GM21390 (cell line): ENCODE measurements around the gene SEC16B.
"Not testable (repeated sequence)": the region's sequence is repeated elsewhere in the genome, so short reads cannot be mapped to it uniquely, and the experiment has no call there.

Experiments
- ATAC-seq: cut with Tn5 transposase; IDR thresholded peaks from one replicate; pipeline ENCODE4 v1.9.1; 2021; ENCODE audit not compliant: unreplicated experiment

SEC16B gene, protein sequence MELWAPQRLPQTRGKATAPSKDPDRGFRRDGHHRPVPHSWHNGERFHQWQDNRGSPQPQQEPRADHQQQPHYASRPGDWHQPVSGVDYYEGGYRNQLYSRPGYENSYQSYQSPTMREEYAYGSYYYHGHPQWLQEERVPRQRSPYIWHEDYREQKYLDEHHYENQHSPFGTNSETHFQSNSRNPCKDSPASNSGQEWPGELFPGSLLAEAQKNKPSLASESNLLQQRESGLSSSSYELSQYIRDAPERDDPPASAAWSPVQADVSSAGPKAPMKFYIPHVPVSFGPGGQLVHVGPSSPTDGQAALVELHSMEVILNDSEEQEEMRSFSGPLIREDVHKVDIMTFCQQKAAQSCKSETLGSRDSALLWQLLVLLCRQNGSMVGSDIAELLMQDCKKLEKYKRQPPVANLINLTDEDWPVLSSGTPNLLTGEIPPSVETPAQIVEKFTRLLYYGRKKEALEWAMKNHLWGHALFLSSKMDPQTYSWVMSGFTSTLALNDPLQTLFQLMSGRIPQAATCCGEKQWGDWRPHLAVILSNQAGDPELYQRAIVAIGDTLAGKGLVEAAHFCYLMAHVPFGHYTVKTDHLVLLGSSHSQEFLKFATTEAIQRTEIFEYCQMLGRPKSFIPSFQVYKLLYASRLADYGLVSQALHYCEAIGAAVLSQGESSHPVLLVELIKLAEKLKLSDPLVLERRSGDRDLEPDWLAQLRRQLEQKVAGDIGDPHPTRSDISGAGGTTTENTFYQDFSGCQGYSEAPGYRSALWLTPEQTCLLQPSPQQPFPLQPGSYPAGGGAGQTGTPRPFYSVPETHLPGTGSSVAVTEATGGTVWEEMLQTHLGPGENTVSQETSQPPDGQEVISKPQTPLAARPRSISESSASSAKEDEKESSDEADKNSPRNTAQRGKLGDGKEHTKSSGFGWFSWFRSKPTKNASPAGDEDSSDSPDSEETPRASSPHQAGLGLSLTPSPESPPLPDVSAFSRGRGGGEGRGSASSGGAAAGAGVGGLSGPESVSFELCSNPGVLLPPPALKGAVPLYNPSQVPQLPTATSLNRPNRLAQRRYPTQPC

DNA sequence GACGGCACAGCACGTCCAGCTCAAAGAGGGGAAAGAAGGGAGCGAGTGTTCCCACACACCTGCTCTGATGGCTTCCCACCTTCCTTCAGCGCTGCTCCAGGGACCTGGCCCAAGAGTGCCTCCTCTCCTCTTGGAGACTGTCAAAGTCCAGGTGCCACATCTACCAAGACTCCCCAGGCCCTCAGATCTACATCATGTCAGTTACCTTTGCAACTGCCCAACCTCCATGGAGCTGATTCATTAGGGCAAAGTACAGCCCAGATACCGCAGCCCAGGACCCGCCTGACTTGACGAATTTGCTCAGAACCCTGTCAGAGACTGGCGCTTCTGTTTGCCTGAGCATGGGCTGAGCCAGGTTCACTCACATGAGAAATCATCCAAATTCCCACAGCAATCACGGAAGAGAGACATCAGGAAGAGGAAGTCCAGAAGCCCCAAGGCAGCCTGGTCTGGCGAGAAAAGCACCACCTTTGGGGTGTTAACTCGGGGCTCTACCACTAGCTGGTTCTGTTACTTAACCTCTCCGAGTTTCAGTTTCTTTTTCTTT is at the start of gene SEC16B:
Gene SEC16B, minus strand, starts transcription at position 234 of the 547 bp plus-strand sequence. CDS start 2,077 bp downstream, outside the sequence.
- ATAC-seq = no peak

DNA sequence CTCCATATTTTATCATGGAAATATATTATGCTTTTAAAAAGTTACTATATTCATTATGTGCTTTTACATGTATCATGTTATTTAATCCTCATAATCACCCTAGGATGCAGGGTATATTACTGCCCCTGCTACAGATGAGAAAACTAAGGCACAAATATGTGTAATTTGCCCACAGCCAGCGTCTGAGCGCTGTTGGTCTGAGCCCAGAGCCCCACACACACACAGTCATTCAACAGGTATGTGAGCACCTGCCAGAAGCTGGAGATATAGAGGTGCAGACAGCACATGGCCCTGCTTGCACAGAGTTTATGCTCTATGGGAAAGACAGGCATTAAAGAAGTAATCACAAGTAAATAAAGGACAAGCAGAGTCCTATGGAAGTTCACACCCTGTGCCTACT is 49.8 kb upstream of the SEC16B start:
- no peak for ATAC-seq

DNA sequence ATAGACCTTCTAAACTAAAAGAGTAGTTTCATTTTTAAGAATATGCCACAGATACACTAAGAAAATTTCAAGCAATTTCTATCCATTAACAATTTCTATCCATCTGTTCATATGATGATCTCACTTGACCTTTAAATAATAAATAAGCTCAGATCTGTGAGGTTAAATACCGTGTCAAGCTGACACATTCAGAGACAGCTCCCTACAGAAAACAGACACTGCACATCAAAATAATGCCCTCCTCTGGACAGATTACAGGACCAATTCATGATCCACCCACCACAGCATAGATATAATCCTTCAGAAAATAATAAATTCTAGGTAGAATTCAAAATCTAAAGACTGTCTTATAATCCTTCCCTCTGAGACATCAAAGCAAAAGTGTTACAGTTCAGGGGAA is 49.4 kb upstream of the SEC16B start:
- ATAC-seq = no peak

DNA sequence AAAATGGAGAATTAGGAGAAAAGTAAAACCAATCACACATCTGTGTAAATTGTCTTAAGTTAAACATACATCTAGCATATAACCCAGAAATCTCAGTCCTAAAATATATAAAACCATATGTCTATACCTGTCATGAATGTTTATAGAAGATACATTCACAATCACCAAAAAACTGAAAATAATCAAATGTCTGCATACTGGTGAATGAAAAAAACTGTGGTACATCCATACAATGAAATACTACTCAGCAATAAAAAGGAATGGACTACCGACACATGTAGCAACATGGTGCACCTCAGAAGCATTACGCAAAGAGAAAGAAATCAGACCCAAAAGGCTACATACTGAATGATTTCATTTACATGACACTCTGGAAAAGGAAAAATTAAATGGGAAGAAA is 47.7 kb upstream of the SEC16B start:
- ATAC-seq = no peak

DNA sequence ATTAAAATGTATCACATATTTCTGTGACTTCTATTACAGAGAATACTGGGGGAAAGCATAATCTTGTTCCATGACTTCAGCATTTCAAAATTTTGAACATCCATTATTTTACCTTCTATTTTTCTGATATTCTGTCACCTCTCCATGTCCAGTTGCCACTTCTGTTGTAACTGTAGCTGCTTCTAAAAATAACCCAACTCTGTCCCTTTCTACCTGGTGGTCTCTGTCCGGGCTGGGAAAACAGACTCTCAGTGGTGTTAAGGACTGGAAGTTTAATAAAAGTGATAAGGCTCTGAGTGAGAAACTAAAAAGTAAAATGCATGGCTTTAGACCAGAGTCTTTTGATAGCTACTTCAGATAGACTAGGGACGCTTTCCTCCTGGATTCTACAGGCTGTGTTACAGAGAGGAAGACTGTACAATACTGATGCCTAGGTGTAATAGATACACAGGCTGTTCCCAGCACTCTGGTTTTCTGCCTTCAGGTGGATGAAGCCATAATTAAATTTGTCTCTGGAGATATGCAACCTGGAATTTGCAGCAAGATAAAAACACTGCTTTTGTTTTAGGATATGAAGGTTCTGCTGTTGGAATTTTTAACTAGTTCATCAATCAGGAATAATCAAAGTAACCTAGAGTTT is 42.1 kb upstream of the SEC16B start:
- ATAC-seq = no peak

DNA sequence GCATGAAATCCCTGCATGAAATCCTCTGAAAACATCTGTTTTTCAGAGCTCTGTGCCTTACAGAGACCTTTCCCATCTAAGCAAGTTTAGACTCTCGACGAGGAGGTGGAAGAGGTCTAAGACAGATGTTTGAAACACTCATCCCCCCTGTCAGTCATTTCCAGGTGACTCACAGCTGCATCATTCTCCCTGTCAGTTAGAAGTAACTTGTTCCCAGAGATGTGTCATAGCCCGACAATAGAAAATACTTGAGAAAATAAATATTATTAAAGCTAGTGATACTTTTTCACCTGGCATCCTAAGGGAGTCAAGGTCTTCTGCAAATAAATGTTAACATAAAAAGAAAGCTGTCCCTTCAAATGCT is 41.6 kb upstream of the SEC16B start:
- no peak for ATAC-seq

DNA sequence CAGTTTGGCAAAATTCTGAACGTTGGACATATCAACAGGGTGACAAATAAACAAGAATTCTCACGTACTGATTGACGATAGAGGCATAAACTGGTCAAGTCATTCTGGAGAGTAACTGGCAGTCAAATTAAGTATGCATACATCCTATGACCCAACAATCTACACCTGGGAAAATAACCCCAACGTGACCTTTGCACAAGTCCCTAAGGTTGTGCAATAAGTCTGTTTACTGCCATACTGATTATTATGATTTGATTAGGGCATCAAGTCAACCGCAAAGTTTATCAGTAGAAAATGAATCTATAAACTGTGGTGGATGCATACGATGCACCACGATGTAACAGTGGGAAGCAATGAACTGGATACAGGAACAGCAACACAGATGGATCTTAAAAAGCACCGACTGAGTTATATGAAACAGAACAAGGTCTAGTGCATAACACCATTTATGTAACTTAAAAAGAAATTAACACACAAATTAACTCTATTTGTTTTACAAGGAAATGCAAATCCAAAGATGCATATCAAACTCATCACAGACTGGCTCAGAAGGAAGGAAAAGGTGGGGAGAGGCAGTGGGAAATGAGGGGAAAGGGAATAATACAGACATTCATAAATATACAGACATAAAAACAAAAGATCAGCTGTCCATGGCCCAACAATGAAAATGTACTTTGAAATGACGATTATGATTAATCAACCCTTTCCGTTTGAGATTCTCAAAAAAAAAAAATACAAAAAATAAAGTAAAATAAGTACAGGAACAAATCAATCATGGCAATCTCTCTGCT is 41.0 kb upstream of the SEC16B start:
- ATAC-seq = no peak

DNA sequence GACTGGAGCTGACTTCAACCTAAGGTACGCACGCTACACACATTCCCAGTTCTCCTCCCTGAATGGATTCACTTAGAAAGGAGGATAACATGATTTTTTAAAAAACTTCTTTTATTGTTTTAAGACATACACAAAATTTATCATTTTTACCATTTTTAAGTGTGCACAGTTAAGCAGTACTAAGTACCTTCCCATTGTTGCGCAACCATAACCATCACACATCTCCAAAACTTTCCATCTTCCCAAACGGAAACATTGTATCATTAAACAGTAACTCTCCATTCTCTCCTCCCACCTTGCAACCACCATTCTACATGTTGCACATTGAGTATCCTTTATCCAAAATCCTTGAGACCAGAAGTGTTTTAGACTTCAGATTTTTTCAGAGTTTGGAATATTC is 36.2 kb upstream of the SEC16B start:
- no peak for ATAC-seq

DNA sequence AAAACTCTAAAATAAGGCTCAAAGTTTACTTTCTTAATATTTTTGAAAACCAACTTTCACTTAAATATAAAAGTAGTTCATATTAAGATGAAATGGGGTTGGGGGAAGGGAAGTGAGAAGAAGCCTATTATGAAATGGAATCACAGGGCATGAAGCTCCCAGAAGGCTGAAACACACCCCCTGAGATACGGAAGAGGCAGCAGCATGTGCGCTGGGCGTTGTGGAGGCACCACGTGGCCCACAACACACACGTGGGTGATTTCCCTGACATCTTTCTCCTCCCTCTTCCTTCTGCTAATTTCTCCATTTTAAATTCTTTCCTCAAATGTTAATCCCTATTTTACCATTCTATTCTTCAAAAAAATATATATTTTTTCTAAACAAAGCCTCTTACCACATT is 35.6 kb upstream of the SEC16B start:
- peak; percentile 56 for ATAC-seq

DNA sequence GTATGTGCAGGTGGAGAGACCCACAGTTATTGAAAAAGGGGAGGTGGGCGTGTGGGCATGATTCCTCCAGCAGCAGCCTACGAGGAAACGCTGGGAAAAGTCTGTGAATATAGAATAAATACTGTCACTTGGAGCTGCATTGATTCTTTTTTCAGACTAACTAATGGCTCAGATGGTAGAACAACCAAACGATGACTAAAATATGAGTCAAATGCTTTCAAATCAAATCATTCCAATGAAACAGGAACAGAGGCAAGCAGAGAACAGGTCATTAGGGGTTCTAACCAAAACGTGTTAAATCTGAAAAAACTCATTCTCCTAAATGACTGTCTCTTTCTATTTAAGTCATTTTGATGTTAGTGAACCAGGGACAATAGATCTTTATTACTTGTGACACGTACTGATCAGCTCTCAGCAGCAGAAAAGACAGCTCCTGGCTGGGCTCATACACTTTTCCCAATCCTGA is 35.1 kb upstream of the SEC16B start:
- peak; percentile 85 for ATAC-seq

DNA sequence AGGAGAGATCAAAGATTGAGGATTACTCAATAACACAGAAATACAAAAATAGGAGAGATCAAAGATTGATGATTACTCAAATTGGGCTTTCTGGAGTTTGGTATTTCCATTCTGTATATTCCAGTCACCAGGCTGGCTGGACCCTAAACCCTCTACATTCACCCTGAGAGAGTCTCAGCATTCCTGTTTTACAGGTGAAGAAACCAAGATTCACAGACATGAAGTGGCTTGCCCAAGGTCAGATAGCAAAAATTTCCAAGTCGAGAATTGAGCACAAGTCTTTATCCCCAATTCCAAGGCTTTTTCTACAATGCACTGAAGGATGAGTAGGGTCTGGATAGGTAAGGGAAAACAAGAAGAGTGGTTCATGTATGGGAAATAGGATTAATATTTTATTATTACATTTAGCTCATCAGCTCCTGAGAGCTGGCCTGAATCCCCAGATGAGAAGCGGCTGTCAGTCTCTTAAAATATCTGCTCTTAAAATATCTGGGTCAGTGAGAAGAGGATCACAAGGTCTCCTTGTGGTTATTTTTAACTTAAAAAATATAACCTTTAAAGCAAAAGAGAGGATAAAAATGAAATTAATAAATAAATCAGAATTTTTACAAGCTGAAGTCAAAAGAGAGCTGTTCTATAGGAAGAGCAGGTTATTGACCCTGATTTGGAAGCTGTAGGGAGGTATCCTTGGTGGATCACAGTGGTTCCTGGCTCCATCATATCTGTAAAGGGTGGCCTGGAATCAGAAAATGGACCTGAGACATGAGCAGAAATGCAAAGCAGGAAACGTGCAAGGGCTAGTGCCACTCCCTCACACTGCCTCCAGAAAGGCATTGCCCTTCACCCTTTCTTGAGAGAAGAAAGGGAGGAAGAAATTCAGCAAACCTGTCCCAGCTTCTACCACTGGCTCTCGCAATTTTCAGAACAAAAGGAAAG is 29.1 kb upstream of the SEC16B start:
- ATAC-seq = no peak

DNA sequence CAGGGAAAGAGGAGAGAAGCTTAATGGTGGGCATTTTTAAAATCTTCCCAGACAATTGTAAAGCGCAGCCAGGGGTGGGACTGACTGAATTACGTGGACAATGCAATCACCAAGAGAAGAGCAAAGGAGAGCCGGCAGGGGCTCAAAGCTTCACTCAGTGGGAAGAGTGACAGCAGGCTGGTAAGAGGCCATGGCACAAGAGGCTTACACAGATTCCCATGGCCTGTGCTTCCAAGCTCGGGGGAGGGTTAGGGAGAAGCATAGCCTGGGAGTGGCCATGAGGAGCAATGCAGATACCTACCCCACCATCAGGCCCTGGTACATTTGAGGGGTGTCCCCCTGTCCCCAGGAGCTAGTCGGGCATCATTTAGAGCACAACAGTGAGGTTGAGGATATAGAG is 27.1 kb upstream of the SEC16B start:
- no peak for ATAC-seq

DNA sequence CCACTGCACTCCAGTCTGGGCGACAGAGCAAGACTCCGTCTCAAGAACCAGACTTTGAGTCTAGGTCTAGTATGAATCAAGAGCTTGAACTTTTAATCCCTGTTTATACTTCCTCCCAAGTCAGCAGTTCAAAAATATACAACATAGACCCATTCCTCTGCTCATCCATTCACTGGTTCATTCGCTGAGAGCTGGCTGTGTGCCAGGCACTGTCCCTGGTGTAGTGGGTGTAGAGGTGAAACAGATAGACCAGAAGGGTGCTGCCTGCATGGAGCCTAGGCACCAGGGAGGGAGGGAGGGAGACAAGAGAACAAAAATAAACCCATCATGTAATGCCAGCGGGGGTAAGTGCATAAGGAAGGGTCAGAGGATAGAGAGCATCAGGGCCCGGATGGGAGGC is 25.5 kb upstream of the SEC16B start:
- ATAC-seq = no peak

DNA sequence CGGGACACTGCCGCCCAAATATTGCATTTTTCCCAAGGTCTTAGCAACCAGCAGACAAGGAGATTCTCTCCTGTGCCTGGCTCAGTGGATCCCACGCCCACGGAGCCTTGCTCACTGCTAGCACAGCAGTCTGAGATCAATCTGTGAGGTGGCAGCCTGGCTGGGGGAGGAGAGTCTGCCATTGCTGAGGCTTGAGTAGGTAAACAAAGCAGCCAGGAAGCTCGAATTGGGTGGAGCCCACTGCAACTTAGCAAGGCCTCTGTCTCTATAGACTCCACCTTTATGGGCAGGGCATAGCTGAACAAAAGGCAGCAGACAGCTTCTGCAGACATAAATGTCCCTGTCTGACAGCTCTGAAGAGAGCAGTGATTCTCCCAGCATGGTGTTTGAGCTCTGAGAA is 16.4 kb upstream of the SEC16B start:
- not testable (repeated sequence) for ATAC-seq

DNA sequence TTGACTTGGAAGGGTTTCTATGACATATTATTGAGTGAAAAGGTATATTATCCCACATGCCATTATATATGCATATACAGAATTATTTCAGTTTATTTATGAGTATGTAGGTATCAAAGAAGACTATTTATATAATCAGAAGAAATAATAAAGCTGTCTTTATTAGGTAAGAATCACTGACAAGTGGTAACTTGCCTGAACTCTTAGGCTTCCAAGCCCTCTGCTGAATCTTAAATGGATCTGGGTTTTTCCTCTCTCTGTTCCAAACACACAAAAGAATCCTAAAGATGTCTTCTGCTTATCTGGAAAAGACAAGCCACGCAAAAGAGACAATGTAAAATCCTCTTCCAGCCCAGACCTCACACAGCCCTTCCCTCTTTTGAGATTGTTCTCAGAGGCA is 14.9 kb upstream of the SEC16B start:
- ATAC-seq = no peak

DNA sequence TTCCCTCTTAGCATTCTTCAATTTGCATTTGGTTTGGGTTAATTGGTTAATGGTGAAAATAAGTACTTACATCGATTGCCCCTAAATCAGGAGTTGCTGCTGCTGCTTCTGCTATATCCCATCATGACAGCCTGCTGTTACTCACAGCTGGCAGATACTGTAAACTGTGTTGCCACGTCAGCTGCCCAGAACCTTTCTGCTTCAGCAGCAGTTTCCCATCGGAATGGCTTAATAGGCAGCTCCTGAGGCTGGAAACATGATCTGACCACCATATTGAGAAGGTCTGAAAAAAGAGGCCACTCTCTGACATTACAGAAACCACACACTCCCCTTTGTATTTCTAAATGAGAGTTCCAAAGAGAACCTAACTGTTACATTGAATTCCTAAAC is 14.3 kb upstream of the SEC16B start:
- no peak for ATAC-seq

DNA sequence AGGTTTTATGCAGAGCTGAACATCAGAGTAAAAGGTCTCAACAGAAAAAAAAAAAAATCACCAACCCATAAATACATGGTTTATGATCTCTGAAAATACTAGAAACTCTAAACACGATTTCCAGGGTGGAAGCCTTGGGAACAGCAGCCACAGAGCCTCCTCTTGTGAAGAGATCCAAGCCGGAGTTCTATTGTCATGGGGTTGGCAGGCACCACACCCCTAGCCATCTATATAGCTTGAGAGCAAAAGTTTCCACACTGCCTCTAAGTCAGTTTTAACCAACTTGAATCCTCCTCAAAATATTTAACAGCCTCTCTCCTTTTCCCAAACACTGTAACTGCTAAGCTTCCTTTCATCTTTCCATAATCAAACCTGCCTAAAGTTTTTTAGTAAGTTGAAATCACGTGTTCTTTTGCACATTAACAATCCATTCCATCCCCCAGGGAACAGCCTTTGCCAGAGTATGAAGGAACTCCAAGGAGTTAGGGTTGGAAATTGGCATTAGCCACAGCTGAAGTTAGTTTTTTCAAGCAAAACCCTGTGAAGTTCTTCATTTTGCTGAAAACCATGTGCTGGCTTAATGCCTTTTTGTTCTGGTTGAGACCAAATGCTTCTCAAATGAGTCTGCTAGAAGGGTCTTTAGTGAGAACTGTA is 13.8 kb upstream of the SEC16B start:
- ATAC-seq = no peak

DNA sequence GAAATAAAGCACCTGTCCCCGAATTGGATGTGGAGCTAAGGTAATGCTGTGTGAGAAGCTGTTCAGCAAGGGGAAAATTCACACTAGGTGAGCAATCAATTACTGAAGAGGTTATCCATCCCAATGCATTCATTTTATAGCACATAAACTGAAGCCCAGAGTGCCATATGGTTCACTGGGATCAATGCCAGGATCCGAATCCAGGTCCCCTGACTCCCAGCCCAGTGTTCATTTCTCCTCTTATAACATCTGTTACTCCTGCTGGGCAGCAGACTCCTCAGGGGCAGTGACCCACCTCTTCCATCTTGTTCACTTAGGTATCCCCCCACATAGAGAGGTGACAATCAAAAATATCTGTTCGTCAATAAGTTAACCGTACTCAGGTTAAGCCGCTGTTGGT is 13.2 kb upstream of the SEC16B start:
- ATAC-seq = no peak

DNA sequence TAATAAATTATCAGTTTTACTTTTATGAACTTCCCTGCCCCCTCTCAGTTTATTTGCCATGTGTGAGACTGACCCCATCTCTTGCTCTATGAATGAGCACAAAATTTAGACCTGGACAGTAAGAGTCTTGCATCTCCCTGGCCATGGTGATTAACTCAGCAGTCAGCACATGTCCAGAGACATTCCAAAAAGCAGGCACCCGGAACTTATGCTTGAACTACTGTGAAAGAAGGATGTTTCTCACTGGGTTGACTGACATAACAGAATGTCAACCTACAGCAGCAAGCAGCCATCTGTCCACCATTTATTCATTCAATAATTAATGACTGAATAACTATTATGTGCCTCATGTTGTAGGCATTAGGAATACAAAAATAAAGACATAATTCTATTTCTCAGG is 11.3 kb upstream of the SEC16B start:
- no peak for ATAC-seq
